Neural cell (in vitro differentiated cells): Measurements from ENCODE around the gene ZNF672. TPM values are rescaled to one million over a fixed set of nuclear protein-coding genes. Genes with fewer than 3 reads are reported as not detected.

Source experiments
- H2AFZ ChIP-seq: fragments of 200-600, 300-800 bp; sonication (generic), shearing (Covaris generic); 2 replicates; pipeline ENCODE4 v1.6.0; 2014; ENCODE audit warnings: low read depth, mild to moderate bottlenecking, antibody characterized with exemption, low read length, moderate library complexity
- H3F3A ChIP-seq: fragments of 200-600 bp; shearing (Covaris generic); 2 replicates; pipeline ENCODE4 v1.6.1; 2016; ENCODE audit warnings: mild to moderate bottlenecking, moderate library complexity, mixed read lengths, antibody characterized with exemption, low read length; ENCODE audit not compliant: insufficient read depth, poor library complexity, severe bottlenecking
- H3K27ac ChIP-seq: fragments of 200-600, 300-800 bp; sonication (generic), shearing (Covaris generic); 2 replicates; pipeline ENCODE4 v1.5.1; 2014; ENCODE audit warnings: mild to moderate bottlenecking, low read length, moderate library complexity
- H3K27me3 ChIP-seq: fragments of 300-800, 200-600 bp; sonication (generic), shearing (Covaris generic); 2 replicates; pipeline ENCODE4 v1.6.0; 2014; ENCODE audit warnings: mild to moderate bottlenecking, low read depth, low read length, moderate library complexity; ENCODE audit not compliant: insufficient read depth
- H3K36me3 ChIP-seq: fragments of 300-800, 200-600 bp; sonication (generic), shearing (Covaris generic); 2 replicates; pipeline ENCODE4 v1.5.1; 2014; ENCODE audit warnings: mild to moderate bottlenecking, antibody characterized with exemption, low read length, moderate library complexity; ENCODE audit not compliant: insufficient read depth
- H3K4me2 ChIP-seq: fragments of 300-800, 200-600 bp; sonication (generic), shearing (Covaris generic); 2 replicates; pipeline ENCODE4 v1.6.0; 2014; ENCODE audit warnings: mild to moderate bottlenecking, low read length
- H3K4me3 ChIP-seq: fragments of 300-800, 200-600 bp; sonication (generic), shearing (Covaris generic); 2 replicates; pipeline ENCODE4 v1.5.1; 2014; ENCODE audit warnings: mild to moderate bottlenecking, low read length, moderate library complexity
- H3K79me2 ChIP-seq: fragments of 200-600 bp; shearing (Covaris generic); replicated peaks from 2 replicates; pipeline ENCODE4 v1.6.0; 2014; ENCODE audit warnings: mild to moderate bottlenecking, low read length, moderate library complexity; ENCODE audit not compliant: insufficient read depth
- H3K9ac ChIP-seq: fragments of 300-800, 200-600 bp; sonication (generic), shearing (Covaris generic); 2 replicates; pipeline ENCODE4 v1.6.1; 2016; ENCODE audit warnings: mild to moderate bottlenecking, low read length, mixed read lengths
- H3K9me2 ChIP-seq: fragments of 200-600 bp; shearing (Covaris generic); 2 replicates; pipeline ENCODE4 v1.6.1; 2016; ENCODE audit warnings: mild to moderate bottlenecking, low read length, mixed read lengths; ENCODE audit not compliant: insufficient read depth
- H3K9me3 ChIP-seq: fragments of 200-600, 300-800 bp; sonication (generic), shearing (Covaris generic); 2 replicates; pipeline ENCODE4 v1.6.1; 2016; ENCODE audit warnings: mild to moderate bottlenecking, mixed run types, low read length, moderate library complexity, mixed read lengths
- H4K20me1 ChIP-seq: fragments of 200-600 bp; shearing (Covaris generic); 2 replicates; pipeline ENCODE4 v1.6.1; 2016; ENCODE audit warnings: mild to moderate bottlenecking, mixed run types; ENCODE audit not compliant: insufficient read depth
- EP300 ChIP-seq: fragments of 450-650 bp; conservative IDR thresholded peaks from 2 replicates; pipeline ENCODE4 v1.6.1; 2014; ENCODE audit warnings: antibody characterized with exemption, mild to moderate bottlenecking, moderate library complexity; ENCODE audit not compliant: poor library complexity, severe bottlenecking
- EZH2 ChIP-seq: fragments of 200-600, 300-800 bp; shearing (Covaris generic), sonication (generic); IDR thresholded peaks from 2 replicates; pipeline ENCODE4 v1.6.1; 2014; ENCODE audit warnings: antibody characterized with exemption, low read length, borderline replicate concordance, mild to moderate bottlenecking; ENCODE audit not compliant: insufficient read depth, poor library complexity, severe bottlenecking
- MXI1 ChIP-seq: fragments of 450-650 bp; conservative IDR thresholded peaks from 2 replicates; pipeline ENCODE4 v1.6.1; 2014; ENCODE audit warnings: antibody characterized with exemption, mild to moderate bottlenecking; ENCODE audit not compliant: poor library complexity, severe bottlenecking
- POLR2AphosphoS5 ChIP-seq: IDR thresholded peaks from 2 replicates; pipeline ENCODE4 v1.6.1; 2012
- RAD21 ChIP-seq: fragments of 450-650 bp; conservative IDR thresholded peaks from 2 replicates; pipeline ENCODE4 v1.6.1; 2014; ENCODE audit warnings: antibody characterized with exemption, mild to moderate bottlenecking, moderate library complexity
- SMC3 ChIP-seq: fragments of 450-650 bp; conservative IDR thresholded peaks from 2 replicates; pipeline ENCODE4 v1.6.1; 2014; ENCODE audit warnings: antibody characterized with exemption, mild to moderate bottlenecking, moderate library complexity; ENCODE audit not compliant: poor library complexity
- TAF1 ChIP-seq: IDR thresholded peaks from 2 replicates; pipeline ENCODE4 v1.6.1; 2012; ENCODE audit warnings: low read depth
- polyA plus RNA-seq: library from polyadenylated mRNA; depleted of rRNA; stranded (reverse); fragments of >200 nt; gene quantifications from 2 replicates; pipeline ENCODE4 v1.2.3, GENCODE V29; 2014
- TF ChIP-seq, protein P1 (sequence below): fragments of 450-650 bp; IDR thresholded peaks from 2 replicates; pipeline ENCODE4 v1.5.1; 2014; ENCODE audit warnings: antibody characterized with exemption, mild to moderate bottlenecking, moderate library complexity; ENCODE audit not compliant: poor library complexity, severe bottlenecking
- TF ChIP-seq, protein P2 (sequence below): IDR thresholded peaks from 2 replicates; pipeline ENCODE4 v1.6.1; 2012; ENCODE audit warnings: borderline replicate concordance

The ZNF672 gene
- polyA plus RNA-seq, 1 donor from 2014 or later: 22.9 TPM

DNA sequence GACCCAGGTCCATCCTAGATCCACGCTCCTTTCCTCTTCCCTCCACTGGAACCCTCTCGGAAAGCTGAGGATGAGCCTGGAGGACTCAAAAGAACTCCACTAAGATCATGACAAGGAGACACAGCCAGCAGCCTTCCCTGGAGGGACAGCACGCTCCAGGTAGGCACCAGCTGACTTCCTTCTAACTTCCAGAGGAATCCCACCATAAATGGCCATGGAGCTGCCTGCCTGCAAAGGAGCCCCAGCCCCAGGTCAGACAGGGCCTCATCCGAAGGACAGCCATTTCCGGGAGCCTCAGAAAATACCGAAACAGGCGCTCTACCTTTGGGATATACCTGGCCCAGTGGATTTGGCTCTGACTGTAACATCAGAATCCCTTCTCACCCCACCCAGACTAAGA is 16.4 kb upstream of the ZNF672 start:
- Histone ChIP-seq H3K9me2 (no peaks in the 10 kb centered on the region), H3F3A (peaks cover under 1% of the 10 kb centered on the region), H2AFZ (no peak overlapping the region), H3K9ac (no peak overlapping the region), H3K27me3 (no peaks in the 10 kb centered on the region), H3K9me3 (no peaks in the 10 kb centered on the region), H3K36me3 (no peaks in the 10 kb centered on the region), H3K79me2 (peaks cover 44% of the 10 kb centered on the region), H3K4me3 (peak overlapping the region; percentile 22), H3K27ac (no peak overlapping the region), H3K4me2 (no peak overlapping the region), H4K20me1 (no peaks in the 10 kb centered on the region)
- TF ChIP-seq TAF1 (no peak), SMC3 (no peak), RAD21 (no peak), POLR2AphosphoS5 (no peak), EZH2 (no peak), EP300 (no peak), MXI1 (no peak)
- TF ChIP-seq, protein P1, sequence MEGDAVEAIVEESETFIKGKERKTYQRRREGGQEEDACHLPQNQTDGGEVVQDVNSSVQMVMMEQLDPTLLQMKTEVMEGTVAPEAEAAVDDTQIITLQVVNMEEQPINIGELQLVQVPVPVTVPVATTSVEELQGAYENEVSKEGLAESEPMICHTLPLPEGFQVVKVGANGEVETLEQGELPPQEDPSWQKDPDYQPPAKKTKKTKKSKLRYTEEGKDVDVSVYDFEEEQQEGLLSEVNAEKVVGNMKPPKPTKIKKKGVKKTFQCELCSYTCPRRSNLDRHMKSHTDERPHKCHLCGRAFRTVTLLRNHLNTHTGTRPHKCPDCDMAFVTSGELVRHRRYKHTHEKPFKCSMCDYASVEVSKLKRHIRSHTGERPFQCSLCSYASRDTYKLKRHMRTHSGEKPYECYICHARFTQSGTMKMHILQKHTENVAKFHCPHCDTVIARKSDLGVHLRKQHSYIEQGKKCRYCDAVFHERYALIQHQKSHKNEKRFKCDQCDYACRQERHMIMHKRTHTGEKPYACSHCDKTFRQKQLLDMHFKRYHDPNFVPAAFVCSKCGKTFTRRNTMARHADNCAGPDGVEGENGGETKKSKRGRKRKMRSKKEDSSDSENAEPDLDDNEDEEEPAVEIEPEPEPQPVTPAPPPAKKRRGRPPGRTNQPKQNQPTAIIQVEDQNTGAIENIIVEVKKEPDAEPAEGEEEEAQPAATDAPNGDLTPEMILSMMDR: no peak
- TF ChIP-seq, protein P2, sequence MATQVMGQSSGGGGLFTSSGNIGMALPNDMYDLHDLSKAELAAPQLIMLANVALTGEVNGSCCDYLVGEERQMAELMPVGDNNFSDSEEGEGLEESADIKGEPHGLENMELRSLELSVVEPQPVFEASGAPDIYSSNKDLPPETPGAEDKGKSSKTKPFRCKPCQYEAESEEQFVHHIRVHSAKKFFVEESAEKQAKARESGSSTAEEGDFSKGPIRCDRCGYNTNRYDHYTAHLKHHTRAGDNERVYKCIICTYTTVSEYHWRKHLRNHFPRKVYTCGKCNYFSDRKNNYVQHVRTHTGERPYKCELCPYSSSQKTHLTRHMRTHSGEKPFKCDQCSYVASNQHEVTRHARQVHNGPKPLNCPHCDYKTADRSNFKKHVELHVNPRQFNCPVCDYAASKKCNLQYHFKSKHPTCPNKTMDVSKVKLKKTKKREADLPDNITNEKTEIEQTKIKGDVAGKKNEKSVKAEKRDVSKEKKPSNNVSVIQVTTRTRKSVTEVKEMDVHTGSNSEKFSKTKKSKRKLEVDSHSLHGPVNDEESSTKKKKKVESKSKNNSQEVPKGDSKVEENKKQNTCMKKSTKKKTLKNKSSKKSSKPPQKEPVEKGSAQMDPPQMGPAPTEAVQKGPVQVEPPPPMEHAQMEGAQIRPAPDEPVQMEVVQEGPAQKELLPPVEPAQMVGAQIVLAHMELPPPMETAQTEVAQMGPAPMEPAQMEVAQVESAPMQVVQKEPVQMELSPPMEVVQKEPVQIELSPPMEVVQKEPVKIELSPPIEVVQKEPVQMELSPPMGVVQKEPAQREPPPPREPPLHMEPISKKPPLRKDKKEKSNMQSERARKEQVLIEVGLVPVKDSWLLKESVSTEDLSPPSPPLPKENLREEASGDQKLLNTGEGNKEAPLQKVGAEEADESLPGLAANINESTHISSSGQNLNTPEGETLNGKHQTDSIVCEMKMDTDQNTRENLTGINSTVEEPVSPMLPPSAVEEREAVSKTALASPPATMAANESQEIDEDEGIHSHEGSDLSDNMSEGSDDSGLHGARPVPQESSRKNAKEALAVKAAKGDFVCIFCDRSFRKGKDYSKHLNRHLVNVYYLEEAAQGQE: no peak

DNA sequence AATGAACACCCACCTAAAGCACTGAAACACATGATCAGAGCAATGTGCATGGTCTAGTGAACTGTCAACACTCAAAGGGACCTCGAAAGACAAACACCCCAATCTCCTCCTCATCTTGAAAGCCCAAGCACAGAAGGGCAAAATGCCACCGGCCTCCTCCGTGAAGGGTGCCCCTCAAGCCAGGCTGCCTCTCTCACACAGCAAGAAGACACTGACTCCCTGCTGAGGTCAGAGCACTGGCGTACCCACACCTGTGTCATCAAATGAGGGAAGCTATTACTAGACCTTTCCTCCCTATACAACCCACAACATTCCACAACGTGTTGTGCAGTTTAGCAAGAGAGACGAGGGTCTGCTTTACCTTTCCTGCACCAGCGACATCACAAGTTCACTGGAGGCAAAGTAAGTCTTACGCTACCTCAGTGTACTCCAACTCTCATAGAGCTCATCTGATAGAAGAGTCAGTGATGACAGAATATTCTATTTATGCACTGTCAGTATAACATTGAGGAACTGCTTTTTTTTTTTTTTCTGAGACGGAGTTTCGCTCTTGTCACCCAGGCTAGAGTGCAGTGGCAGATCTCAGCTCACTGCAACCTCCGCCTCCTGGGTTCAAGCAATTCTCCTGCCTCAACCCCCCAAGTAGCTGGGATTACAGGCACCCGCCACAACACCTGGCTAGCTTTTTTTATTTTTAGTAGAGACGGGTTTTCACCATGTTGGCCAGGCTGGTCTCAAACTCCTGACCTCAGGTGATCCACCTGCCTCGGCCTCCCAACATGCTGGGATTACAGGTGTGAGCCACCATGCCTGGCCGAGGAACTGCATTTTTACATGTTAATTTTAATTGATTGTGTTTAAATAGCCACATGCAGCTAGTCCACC is 15.6 kb upstream of the ZNF672 start:
- H3K79me2 ChIP-seq: peaks cover 44% of the 10 kb centered on the region
- TF ChIP-seq MXI1 (no peak), SMC3 (no peak), RAD21 (no peak), POLR2AphosphoS5 (no peak), EZH2 (no peak), EP300 (no peak), TAF1 (no peak)
- TF ChIP-seq, protein P2: no peak
- TF ChIP-seq, protein P1: no peak
- no peaks in the 10 kb centered on the region for H3K9me3 ChIP-seq
- H3K36me3 ChIP-seq: no peaks in the 10 kb centered on the region
- no peak overlapping the region for H3K9ac ChIP-seq
- H3F3A ChIP-seq: peaks cover 3% of the 10 kb centered on the region
- no peaks in the 10 kb centered on the region for H4K20me1 ChIP-seq
- no peaks in the 10 kb centered on the region for H3K9me2 ChIP-seq
- H2AFZ ChIP-seq: no peak overlapping the region
- H3K4me2 ChIP-seq: no peak overlapping the region
- peak overlapping the region; percentile 82 for H3K4me3 ChIP-seq
- no peaks in the 10 kb centered on the region for H3K27me3 ChIP-seq
- H3K27ac ChIP-seq: no peak overlapping the region
